GM19324 (cell line): ENCODE results near the gene EEF1AKMT2.
"Not testable (repeated sequence)": the region's sequence is repeated elsewhere in the genome, so short reads cannot be mapped to it uniquely, and the experiment has no call there.

Experiments used
- ATAC-seq: cut with Tn5 transposase; IDR thresholded peaks from one replicate; pipeline ENCODE4 v1.9.1; 2021; ENCODE audit warnings: mild to moderate bottlenecking, moderate library complexity; ENCODE audit not compliant: unreplicated experiment, low FRiP score

Gene EEF1AKMT2

GRCh38 chr10:124756156-124756903 is 35.4 kb downstream of the EEF1AKMT2 start:
- ATAC-seq: no peak

- ATAC-seq: no peak
Observed at GRCh38 chr10:124755581-124755980, 36.1 kb downstream of the EEF1AKMT2 start.

- no peak for ATAC-seq
Observed at GRCh38 chr10:124754227-124754626, 37.5 kb downstream of the EEF1AKMT2 start.

GRCh38 chr10:124748953-124749645 is 42.6 kb downstream of the EEF1AKMT2 start:
- ATAC-seq: no peak

- ATAC-seq: no peak
Observed at GRCh38 chr10:124748166-124748565, 43.5 kb downstream of the EEF1AKMT2 start.

- no peak for ATAC-seq
Observed at GRCh38 chr10:124747745-124748144, 43.9 kb downstream of the EEF1AKMT2 start.

- ATAC-seq: no peak
Observed at GRCh38 chr10:124746992-124747391, 44.7 kb downstream of the EEF1AKMT2 start.

- not testable (repeated sequence) for ATAC-seq
Observed at GRCh38 chr10:124746447-124746846, 45.2 kb downstream of the EEF1AKMT2 start.

- no peak for ATAC-seq
Observed at GRCh38 chr10:124745673-124746072, 46.0 kb downstream of the EEF1AKMT2 start.

GRCh38 chr10:124745252-124745651 is 46.4 kb downstream of the EEF1AKMT2 start:
- no peak for ATAC-seq

- peak; percentile 78 for ATAC-seq
Observed at GRCh38 chr10:124744102-124745050, 47.3 kb downstream of the EEF1AKMT2 start, which contains the start of gene FAM53B. Gene FAM53B, minus strand, starts transcription at chr10:124744378. Its CDS starts 37,665 bp downstream, at chr10:124706713.

GRCh38 chr10:124743191-124744101 is 48.2 kb downstream of the EEF1AKMT2 start:
- ATAC-seq: peak; percentile 48

- ATAC-seq: no peak
Observed at GRCh38 chr10:124742413-124743190, 49.1 kb downstream of the EEF1AKMT2 start.

- no peak for ATAC-seq
Observed at GRCh38 chr10:124741922-124742412, 49.7 kb downstream of the EEF1AKMT2 start.

- no peak for ATAC-seq
Observed at GRCh38 chr10:124741281-124741921, 50.3 kb downstream of the EEF1AKMT2 start.

GRCh38 chr10:124740369-124741280 is 51.1 kb downstream of the EEF1AKMT2 start:
- ATAC-seq: no peak

- no peak for ATAC-seq
Observed at GRCh38 chr10:124739986-124740368, 51.7 kb downstream of the EEF1AKMT2 start.
